Measurements from ENCODE around the gene LAG3.
"Not testable (repeated sequence)": the region's sequence is repeated elsewhere in the genome, so short reads cannot be mapped to it uniquely, and the experiment has no call there.

LAG3 gene

GRCh38 chr12:6730169-6730568 is 42.2 kb upstream of the LAG3 start:
- H3K4me3 ChIP-seq (ENCODE audit: low read depth, low read length) = no peak overlapping the region
- TF ChIP-seq CTCF (IDR thresholded peaks at IDR 0.05; ENCODE audit: low read depth, low read length) = no peak
- in situ Hi-C loops (cut with HindIII; ENCODE audit: low sequenced_read_pairs) = no loop called here
- no peak for DNase-seq (ENCODE audit: low read depth, low spot score)

GRCh38 chr12:6734506-6735387 is 37.6 kb upstream of the LAG3 start:
- TF ChIP-seq CTCF (IDR thresholded peaks at IDR 0.05; ENCODE audit: low read depth, low read length) = no peak
- in situ Hi-C loops (cut with HindIII; ENCODE audit: low sequenced_read_pairs) = no loop called here
- no peak overlapping the region for H3K4me3 ChIP-seq (ENCODE audit: low read depth, low read length)
- DNase-seq (ENCODE audit: low read depth, low spot score) = no peak

GRCh38 chr12:6735448-6736191 is 36.7 kb upstream of the LAG3 start:
- H3K4me3 ChIP-seq (ENCODE audit: low read depth, low read length) = no peak overlapping the region
- in situ Hi-C loops (cut with HindIII; ENCODE audit: low sequenced_read_pairs) = no loop called here
- peak; percentile 80 for TF ChIP-seq CTCF (IDR thresholded peaks at IDR 0.05; ENCODE audit: low read depth, low read length)
- DNase-seq (ENCODE audit: low read depth, low spot score) = peak; percentile 69

- no peak overlapping the region for H3K4me3 ChIP-seq (ENCODE audit: low read depth, low read length)
- in situ Hi-C loops (cut with HindIII; ENCODE audit: low sequenced_read_pairs) = no loop called here
- DNase-seq (ENCODE audit: low read depth, low spot score) = no peak
- no peak for TF ChIP-seq CTCF (IDR thresholded peaks at IDR 0.05; ENCODE audit: low read depth, low read length)
Measured at GRCh38 chr12:6736754-6737153, 35.6 kb upstream of the LAG3 start.

- in situ Hi-C loops (cut with HindIII; ENCODE audit: low sequenced_read_pairs) = not testable (repeated sequence)
Measured at GRCh38 chr12:6742080-6742479, 30.2 kb upstream of the LAG3 start.

GRCh38 chr12:6742834-6743233 is 29.5 kb upstream of the LAG3 start:
- H3K4me3 ChIP-seq (ENCODE audit: low read depth, low read length) = no peak overlapping the region
- no peak for TF ChIP-seq CTCF (IDR thresholded peaks at IDR 0.05; ENCODE audit: low read depth, low read length)
- in situ Hi-C loops (cut with HindIII; ENCODE audit: low sequenced_read_pairs) = no loop called here

More at GRCh38 chr12:6742080-6742479, 30.2 kb upstream of the LAG3 start:
- not testable (repeated sequence) for H3K4me3 ChIP-seq (ENCODE audit: low read depth, low read length); DNase-seq (ENCODE audit: low read depth, low spot score)

GRCh38 chr12:6743300-6743699 is 29.0 kb upstream of the LAG3 start:
- DNase-seq (ENCODE audit: low read depth, low spot score); in situ Hi-C loops (cut with HindIII; ENCODE audit: low sequenced_read_pairs); H3K4me3 ChIP-seq (ENCODE audit: low read depth, low read length): not testable (repeated sequence)

More at GRCh38 chr12:6742834-6743233, 29.5 kb upstream of the LAG3 start:
- DNase-seq (ENCODE audit: low read depth, low spot score) = no peak

Measured in astrocyte of the spinal cord (primary cell).